Measurements from ENCODE around the gene SLC38A7. TPM values are rescaled to one million over a fixed set of nuclear protein-coding genes. Genes with fewer than 3 reads are reported as not detected.
"Not testable (repeated sequence)": the region's sequence is repeated elsewhere in the genome, so short reads cannot be mapped to it uniquely, and the experiment has no call there.

SLC38A7 gene
- total RNA-seq, 1 donor from 2014 or later = 9.4 TPM

GRCh38 chr16:58679763-58680162 lies 4.8 kb downstream of the SLC38A7 start:
- H3K27ac ChIP-seq (ENCODE audit: low read depth, low read length) = no peak overlapping the region
- no peaks in the 10 kb centered on the region for H3K9me3 ChIP-seq (ENCODE audit: control insufficient read depth in 3 of 3, low read length in 3 of 3)
- H3K36me3 ChIP-seq (ENCODE audit: control insufficient read depth in 3 of 3, insufficient read depth in 3 of 3, low read length in 3 of 3) = peaks cover 43 to 45% (median 44%) of the 10 kb centered on the region in 3 donors
- no peak overlapping the region for H3K9ac ChIP-seq (ENCODE audit: low read depth in 1 of 3, low read length in 3 of 3)
- peaks cover 13 to 20% (median 15%) of the 10 kb centered on the region in 3 donors for H3K4me1 ChIP-seq (ENCODE audit: control insufficient read depth in 3 of 3, insufficient read depth in 3 of 3, low read length in 3 of 3)
- H3K4me3 ChIP-seq (ENCODE audit: low read length in 3 of 3) = no peak overlapping the region
- H3K27me3 ChIP-seq (ENCODE audit: control insufficient read depth in 3 of 3, insufficient read depth in 3 of 3, low read length in 3 of 3) = no peaks in the 10 kb centered on the region

DNA sequence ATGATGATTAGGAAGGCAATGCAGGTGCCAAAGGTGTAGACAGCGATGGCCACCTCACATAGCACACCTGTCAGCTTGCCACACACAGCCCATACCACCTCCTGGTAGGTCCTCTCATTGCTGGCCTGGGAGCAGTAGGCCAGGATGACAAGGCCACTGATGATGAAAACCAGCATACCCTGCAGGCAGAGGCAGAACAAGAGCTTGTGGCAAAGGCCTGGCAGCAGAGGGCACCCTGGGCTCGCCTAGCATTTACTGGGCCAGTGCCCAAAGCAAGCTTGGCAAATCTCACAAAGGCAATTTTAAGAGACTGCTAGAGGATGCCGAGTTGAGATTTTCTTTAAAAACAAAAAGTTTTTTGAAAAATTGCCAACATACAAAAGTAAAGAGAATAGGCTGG lies 5.9 kb downstream of the SLC38A7 start:
- H3K36me3 ChIP-seq (ENCODE audit: control insufficient read depth in 3 of 3, insufficient read depth in 3 of 3, low read length in 3 of 3) = peaks cover 43 to 48% (median 44%) of the 10 kb centered on the region in 3 donors
- peaks cover 7 to 14% (median 8%) of the 10 kb centered on the region in 3 donors for H3K4me1 ChIP-seq (ENCODE audit: control insufficient read depth in 3 of 3, insufficient read depth in 3 of 3, low read length in 3 of 3)
- H3K9ac ChIP-seq (ENCODE audit: low read depth in 1 of 3, low read length in 3 of 3) = no peak overlapping the region
- H3K27ac ChIP-seq (ENCODE audit: low read depth, low read length) = no peak overlapping the region
- no peaks in the 10 kb centered on the region for H3K9me3 ChIP-seq (ENCODE audit: control insufficient read depth in 3 of 3, low read length in 3 of 3)
- H3K27me3 ChIP-seq (ENCODE audit: control insufficient read depth in 3 of 3, insufficient read depth in 3 of 3, low read length in 3 of 3) = no peaks in the 10 kb centered on the region
- no peak overlapping the region for H3K4me3 ChIP-seq (ENCODE audit: low read length in 3 of 3)

GRCh38 chr16:58678269-58678668 lies 6.3 kb downstream of the SLC38A7 start:
- Histone ChIP-seq H3K36me3 (ENCODE audit: control insufficient read depth in 3 of 3, insufficient read depth in 3 of 3, low read length in 3 of 3) (peaks cover 43 to 48% (median 44%) of the 10 kb centered on the region in 3 donors), H3K9me3 (ENCODE audit: control insufficient read depth in 3 of 3, low read length in 3 of 3) (no peaks in the 10 kb centered on the region), H3K4me3 (ENCODE audit: low read length in 3 of 3) (no peak overlapping the region), H3K27ac (ENCODE audit: low read depth, low read length) (no peak overlapping the region), H3K9ac (ENCODE audit: low read depth in 1 of 3, low read length in 3 of 3) (no peak overlapping the region), H3K27me3 (ENCODE audit: control insufficient read depth in 3 of 3, insufficient read depth in 3 of 3, low read length in 3 of 3) (no peaks in the 10 kb centered on the region), H3K4me1 (ENCODE audit: control insufficient read depth in 3 of 3, insufficient read depth in 3 of 3, low read length in 3 of 3) (peaks cover 2 to 10% (median 3%) of the 10 kb centered on the region in 3 donors)

GRCh38 chr16:58670946-58671583 lies 13.5 kb downstream of the SLC38A7 start:
- H3K27me3 ChIP-seq (ENCODE audit: control insufficient read depth in 3 of 3, insufficient read depth in 3 of 3, low read length in 3 of 3) = no peaks in the 10 kb centered on the region
- H3K27ac ChIP-seq (ENCODE audit: low read depth, low read length) = no peak overlapping the region
- peaks cover 36 to 49% (median 39%) of the 10 kb centered on the region in 3 donors for H3K36me3 ChIP-seq (ENCODE audit: control insufficient read depth in 3 of 3, insufficient read depth in 3 of 3, low read length in 3 of 3)
- peaks cover 0 to 2% (median 0%) of the 10 kb centered on the region in 3 donors for H3K4me1 ChIP-seq (ENCODE audit: control insufficient read depth in 3 of 3, insufficient read depth in 3 of 3, low read length in 3 of 3)
- H3K9ac ChIP-seq (ENCODE audit: low read depth in 1 of 3, low read length in 3 of 3) = no peak overlapping the region
- no peak overlapping the region for H3K4me3 ChIP-seq (ENCODE audit: low read length in 3 of 3)
- H3K9me3 ChIP-seq (ENCODE audit: control insufficient read depth in 3 of 3, low read length in 3 of 3) = no peaks in the 10 kb centered on the region

DNA sequence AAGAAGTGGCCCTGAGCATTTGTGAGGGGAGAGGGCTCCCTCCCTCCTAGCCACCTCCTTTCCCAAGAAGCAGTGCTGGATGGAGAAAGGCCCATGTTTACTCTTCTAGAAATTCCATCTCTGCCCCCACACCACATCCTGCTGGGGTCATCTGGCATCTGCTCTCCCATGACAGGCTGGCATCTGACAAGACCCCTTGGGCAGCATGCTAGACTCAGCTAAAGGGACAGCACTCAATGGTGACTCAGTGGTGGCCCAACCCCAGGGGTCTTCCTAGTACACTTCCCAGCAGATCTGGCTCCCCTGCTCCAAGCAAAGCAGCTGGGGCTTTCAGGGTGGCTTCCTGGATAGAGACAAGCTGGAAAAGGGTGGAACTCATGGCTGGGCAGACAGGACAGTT lies 14.4 kb downstream of the SLC38A7 start:
- Histone ChIP-seq H3K27me3 (ENCODE audit: control insufficient read depth in 3 of 3, insufficient read depth in 3 of 3, low read length in 3 of 3) (no peaks in the 10 kb centered on the region), H3K9me3 (ENCODE audit: control insufficient read depth in 3 of 3, low read length in 3 of 3) (no peaks in the 10 kb centered on the region), H3K36me3 (ENCODE audit: control insufficient read depth in 3 of 3, insufficient read depth in 3 of 3, low read length in 3 of 3) (peaks cover 31 to 43% (median 32%) of the 10 kb centered on the region in 3 donors), H3K27ac (ENCODE audit: low read depth, low read length) (no peak overlapping the region), H3K9ac (ENCODE audit: low read depth in 1 of 3, low read length in 3 of 3) (no peak overlapping the region), H3K4me3 (ENCODE audit: low read length in 3 of 3) (no peak overlapping the region), H3K4me1 (ENCODE audit: control insufficient read depth in 3 of 3, insufficient read depth in 3 of 3, low read length in 3 of 3) (peaks cover 0 to 2% (median 0%) of the 10 kb centered on the region in 3 donors)

DNA sequence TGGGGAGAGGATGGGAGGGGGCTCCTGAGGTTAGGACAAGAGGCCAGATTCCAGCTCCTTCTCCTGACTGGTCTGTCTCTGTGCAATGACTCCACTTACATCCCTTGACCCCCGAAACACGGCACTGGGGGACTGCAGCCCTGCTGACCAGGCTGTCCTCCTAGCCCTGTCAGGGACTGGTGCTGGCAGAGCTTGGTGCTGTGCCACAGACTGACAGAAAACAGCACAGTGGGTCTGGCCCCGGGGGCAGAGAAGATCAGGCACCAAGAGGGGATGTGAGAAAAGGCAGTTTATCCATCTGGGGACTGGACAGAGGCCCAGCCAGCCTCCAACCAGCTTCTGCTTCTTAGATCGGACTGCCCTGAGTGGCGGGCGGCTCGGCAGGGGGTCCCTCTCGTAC lies 19.4 kb downstream of the SLC38A7 start:
- no peak overlapping the region for H3K4me3 ChIP-seq (ENCODE audit: low read length in 3 of 3)
- H3K9me3 ChIP-seq (ENCODE audit: control insufficient read depth in 3 of 3, low read length in 3 of 3) = no peaks in the 10 kb centered on the region
- no peak overlapping the region for H3K9ac ChIP-seq (ENCODE audit: low read depth in 1 of 3, low read length in 3 of 3)
- no peaks in the 10 kb centered on the region for H3K27me3 ChIP-seq (ENCODE audit: control insufficient read depth in 3 of 3, insufficient read depth in 3 of 3, low read length in 3 of 3)
- H3K36me3 ChIP-seq (ENCODE audit: control insufficient read depth in 3 of 3, insufficient read depth in 3 of 3, low read length in 3 of 3) = peaks cover 11 to 18% (median 15%) of the 10 kb centered on the region in 3 donors
- H3K4me1 ChIP-seq (ENCODE audit: control insufficient read depth in 3 of 3, insufficient read depth in 3 of 3, low read length in 3 of 3) = no peaks in the 10 kb centered on the region
- no peak overlapping the region for H3K27ac ChIP-seq (ENCODE audit: low read depth, low read length)

GRCh38 chr16:58661199-58661830 lies 23.3 kb downstream of the SLC38A7 start:
- Histone ChIP-seq H3K36me3 (ENCODE audit: control insufficient read depth in 3 of 3, insufficient read depth in 3 of 3, low read length in 3 of 3) (peaks cover 0 to under 1% (median 0%) of the 10 kb centered on the region in 3 donors), H3K4me3 (ENCODE audit: low read length in 3 of 3) (no peak overlapping the region), H3K27ac (ENCODE audit: low read depth, low read length) (no peak overlapping the region), H3K27me3 (ENCODE audit: control insufficient read depth in 3 of 3, insufficient read depth in 3 of 3, low read length in 3 of 3) (no peaks in the 10 kb centered on the region), H3K9me3 (ENCODE audit: control insufficient read depth in 3 of 3, low read length in 3 of 3) (no peaks in the 10 kb centered on the region), H3K9ac (ENCODE audit: low read depth in 1 of 3, low read length in 3 of 3) (no peak overlapping the region), H3K4me1 (ENCODE audit: control insufficient read depth in 3 of 3, insufficient read depth in 3 of 3, low read length in 3 of 3) (no peaks in the 10 kb centered on the region)

DNA sequence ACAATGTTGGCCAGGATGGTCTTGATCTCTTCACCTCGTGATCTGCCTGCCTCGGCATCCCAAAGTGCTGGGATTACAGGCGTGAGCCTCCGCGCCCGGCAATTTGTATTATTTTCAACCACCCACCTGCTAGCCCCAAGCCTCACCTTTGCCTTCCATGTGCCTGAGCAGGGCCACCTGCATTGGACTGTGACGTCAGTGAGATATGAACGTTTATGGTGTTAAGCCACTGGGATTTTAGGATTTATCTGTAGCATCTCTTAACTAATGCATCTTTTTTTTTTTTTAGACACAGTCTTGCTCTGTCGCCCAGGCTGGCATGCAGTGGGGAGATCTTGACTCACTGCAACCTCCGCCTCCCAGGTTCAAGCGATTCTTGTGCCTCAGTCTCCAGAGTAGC lies 24.7 kb downstream of the SLC38A7 start:
- not testable (repeated sequence) for H3K4me1 ChIP-seq (ENCODE audit: control insufficient read depth in 3 of 3, insufficient read depth in 3 of 3, low read length in 3 of 3); H3K9me3 ChIP-seq (ENCODE audit: control insufficient read depth in 3 of 3, low read length in 3 of 3); H3K4me3 ChIP-seq (ENCODE audit: low read length in 3 of 3); H3K27ac ChIP-seq (ENCODE audit: low read depth, low read length); H3K36me3 ChIP-seq (ENCODE audit: control insufficient read depth in 3 of 3, insufficient read depth in 3 of 3, low read length in 3 of 3); H3K27me3 ChIP-seq (ENCODE audit: control insufficient read depth in 3 of 3, insufficient read depth in 3 of 3, low read length in 3 of 3); H3K9ac ChIP-seq (ENCODE audit: low read depth in 1 of 3, low read length in 3 of 3)

DNA sequence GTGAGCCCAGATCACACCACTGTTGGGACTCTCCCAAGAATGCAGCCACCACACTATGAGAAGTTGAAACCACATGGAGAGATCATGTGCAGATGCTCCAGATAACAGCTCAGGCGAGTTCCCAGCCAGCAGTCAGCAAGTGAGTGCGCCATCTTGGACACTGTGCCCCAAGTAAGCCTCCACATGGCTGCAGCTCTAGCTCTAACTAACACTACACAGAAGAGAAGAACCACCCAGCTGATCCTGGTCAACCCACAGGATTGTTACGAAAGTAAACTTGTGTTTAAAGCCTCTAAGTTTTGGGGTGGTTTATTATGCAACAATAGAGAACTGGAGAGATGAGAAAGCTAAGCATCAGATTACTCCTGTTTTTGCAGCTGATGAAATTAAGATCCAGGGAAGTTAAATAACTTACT lies 25.8 kb downstream of the SLC38A7 start:
- Histone ChIP-seq H3K9ac (ENCODE audit: low read depth in 1 of 3, low read length in 3 of 3) (no peak overlapping the region), H3K27ac (ENCODE audit: low read depth, low read length) (no peak overlapping the region), H3K4me3 (ENCODE audit: low read length in 3 of 3) (no peak overlapping the region), H3K9me3 (ENCODE audit: control insufficient read depth in 3 of 3, low read length in 3 of 3) (no peaks in the 10 kb centered on the region), H3K4me1 (ENCODE audit: control insufficient read depth in 3 of 3, insufficient read depth in 3 of 3, low read length in 3 of 3) (no peaks in the 10 kb centered on the region), H3K36me3 (ENCODE audit: control insufficient read depth in 3 of 3, insufficient read depth in 3 of 3, low read length in 3 of 3) (no peaks in the 10 kb centered on the region), H3K27me3 (ENCODE audit: control insufficient read depth in 3 of 3, insufficient read depth in 3 of 3, low read length in 3 of 3) (no peaks in the 10 kb centered on the region)

DNA sequence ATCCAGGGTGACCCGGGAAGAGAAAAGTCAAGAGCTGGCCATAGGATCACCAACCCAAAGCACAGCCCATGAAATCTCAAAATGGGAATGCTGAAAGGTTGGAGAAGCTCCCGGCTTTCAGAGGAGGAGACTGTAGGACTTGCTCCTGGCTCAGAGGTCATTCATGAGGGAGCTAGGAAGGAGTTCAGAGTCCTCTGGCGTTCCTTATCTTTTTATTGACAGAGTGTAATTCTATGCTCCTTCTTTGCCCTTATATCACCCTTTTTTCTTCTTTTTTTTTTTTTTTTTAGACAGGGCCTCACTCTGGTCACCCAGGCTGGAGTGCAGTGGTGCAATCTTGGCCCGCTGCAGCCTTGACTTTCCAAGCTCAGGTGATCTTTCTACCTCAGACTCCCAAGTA lies 27.7 kb downstream of the SLC38A7 start:
- no peak overlapping the region for H3K4me3 ChIP-seq (ENCODE audit: low read length in 3 of 3)
- H3K9me3 ChIP-seq (ENCODE audit: control insufficient read depth in 3 of 3, low read length in 3 of 3) = no peaks in the 10 kb centered on the region
- no peak overlapping the region for H3K9ac ChIP-seq (ENCODE audit: low read depth in 1 of 3, low read length in 3 of 3)
- H3K27ac ChIP-seq (ENCODE audit: low read depth, low read length) = no peak overlapping the region
- H3K27me3 ChIP-seq (ENCODE audit: control insufficient read depth in 3 of 3, insufficient read depth in 3 of 3, low read length in 3 of 3) = no peaks in the 10 kb centered on the region
- no peaks in the 10 kb centered on the region for H3K4me1 ChIP-seq (ENCODE audit: control insufficient read depth in 3 of 3, insufficient read depth in 3 of 3, low read length in 3 of 3)
- no peaks in the 10 kb centered on the region for H3K36me3 ChIP-seq (ENCODE audit: control insufficient read depth in 3 of 3, insufficient read depth in 3 of 3, low read length in 3 of 3)
